WI38 (cell line): ENCODE measurements around the gene PHF5A.

Source experiments
- H3K4me3 ChIP-seq: 2 replicates; pipeline ENCODE4 v1.5.1; 2011; ENCODE audit warnings: low read depth, mild to moderate bottlenecking, control low read depth, low read length
- CTCF ChIP-seq: IDR thresholded peaks from 2 replicates; pipeline ENCODE4 v1.5.1; 2012; ENCODE audit warnings: low read depth, mild to moderate bottlenecking, control low read depth, low read length

PHF5A gene

DNA sequence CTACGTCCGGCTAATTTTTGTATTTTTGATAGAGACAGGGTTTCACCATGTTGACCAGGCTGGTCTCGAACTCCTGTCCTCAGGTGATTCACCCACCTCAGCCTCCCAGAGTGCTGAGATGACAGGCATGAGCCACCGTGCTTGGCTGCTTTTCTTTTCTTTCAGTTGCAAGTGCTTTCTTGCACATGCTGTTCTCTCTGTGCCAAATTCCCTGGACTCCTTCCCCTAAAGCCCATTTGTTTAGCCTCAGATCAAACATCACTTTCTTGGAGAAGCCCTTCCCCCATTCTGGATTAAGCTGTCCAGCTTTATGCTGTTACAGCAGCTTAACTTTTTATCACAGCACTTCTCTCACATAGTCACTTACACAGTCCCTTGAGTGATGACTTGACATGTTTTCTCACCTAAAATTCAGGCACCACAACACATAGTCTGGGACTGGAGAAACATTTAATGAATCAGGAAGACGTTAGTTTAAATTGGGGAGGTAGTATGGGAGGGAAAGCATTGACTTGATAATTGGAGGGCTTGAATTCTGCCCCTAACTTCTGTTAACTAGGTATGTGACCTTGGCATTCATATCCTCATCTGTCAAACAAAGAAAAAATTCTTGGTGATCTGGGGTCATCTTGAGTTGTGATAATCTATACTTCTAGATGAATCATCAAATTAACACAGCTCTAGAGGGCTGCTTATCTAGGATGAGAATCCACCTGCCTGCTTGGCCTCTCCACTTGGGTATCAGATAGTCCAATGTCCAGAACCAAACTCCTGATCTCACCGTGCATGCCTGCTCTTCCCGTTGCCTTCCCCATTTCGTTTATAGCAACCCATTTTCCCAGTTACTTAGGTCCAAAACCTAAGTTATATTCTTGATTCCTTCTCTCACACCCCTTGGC, 18.8 kb upstream of the PHF5A start:
- TF ChIP-seq CTCF = no peak
- H3K4me3 ChIP-seq = no peak overlapping the region

- no peak for TF ChIP-seq CTCF
- H3K4me3 ChIP-seq = no peak overlapping the region
Measured at GRCh38 chr22:41485033-41485432, 16.5 kb upstream of the PHF5A start.

GRCh38 chr22:41482319-41482935, 13.9 kb upstream of the PHF5A start:
- H3K4me3 ChIP-seq = no peak overlapping the region
- TF ChIP-seq CTCF = no peak

- H3K4me3 ChIP-seq = no peak overlapping the region
- no peak for TF ChIP-seq CTCF
Measured at GRCh38 chr22:41481925-41482318, 13.4 kb upstream of the PHF5A start.

DNA sequence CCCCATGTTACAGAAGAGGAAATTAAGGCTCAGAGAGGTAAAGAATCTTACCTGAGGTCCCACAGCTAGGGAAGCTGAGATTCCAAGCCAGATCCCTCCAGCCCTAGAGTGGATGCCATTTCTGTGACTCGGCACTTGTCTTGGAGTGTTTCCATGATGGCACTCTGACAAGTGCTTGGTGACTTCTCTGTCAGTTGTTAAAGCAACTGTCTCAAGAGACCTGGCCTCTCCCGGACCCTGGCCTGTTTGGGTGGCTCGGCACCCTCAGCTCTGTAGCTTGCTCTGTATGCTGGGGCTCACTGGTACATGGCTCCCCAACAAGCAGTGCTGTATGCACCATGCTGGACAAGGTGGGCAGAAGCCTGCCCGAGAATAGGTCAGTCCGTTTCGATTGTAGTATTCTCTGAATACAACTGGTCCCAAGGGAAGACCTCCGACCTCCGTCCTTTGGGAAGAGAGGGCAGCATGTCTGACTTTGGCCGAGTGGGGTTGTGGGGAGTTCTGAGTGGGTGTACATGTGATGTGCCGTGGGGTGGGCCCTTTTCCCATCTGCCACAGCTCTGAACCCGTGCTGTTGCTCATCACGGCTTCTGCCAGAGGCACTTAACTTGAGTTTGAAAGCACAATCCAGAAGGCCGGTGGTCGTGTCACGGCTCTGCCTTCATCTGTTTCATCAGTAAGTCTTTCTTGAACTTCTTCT, 12.8 kb upstream of the PHF5A start:
- no peak overlapping the region for H3K4me3 ChIP-seq
- no peak for TF ChIP-seq CTCF

DNA sequence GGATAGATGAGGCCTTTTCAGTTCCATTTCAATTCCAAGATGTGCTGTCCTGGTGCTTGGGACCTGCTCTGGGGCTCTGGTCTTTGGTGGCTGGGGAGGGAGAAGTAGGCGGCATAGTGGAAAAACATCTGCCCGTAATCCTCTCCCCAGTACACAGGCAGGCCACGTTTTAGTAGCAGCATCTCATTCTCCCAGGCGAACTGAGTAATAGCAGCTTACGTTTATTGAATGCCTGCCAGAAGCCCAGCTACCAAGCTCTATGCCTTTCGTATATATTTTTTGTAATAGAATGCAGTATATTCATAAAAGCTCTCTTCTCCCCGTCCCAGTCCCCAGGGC, 11.9 kb upstream of the PHF5A start:
- no peak overlapping the region for H3K4me3 ChIP-seq

More for the DNA sequence above, 11.9 kb upstream of the PHF5A start:
- TF ChIP-seq CTCF = no peak
